ENCODE results near the gene BUB3.

GRCh38 chr10:123175389-123176387, 21.5 kb downstream of the BUB3 start:
- TF ChIP-seq MAX (IDR thresholded peaks at IDR 0.05): no peak
- TF ChIP-seq EP300 (IDR thresholded peaks at IDR 0.05): no peak
- TF ChIP-seq CTCF (IDR thresholded peaks at IDR 0.05): no peak
- TF ChIP-seq USF2 (IDR thresholded peaks at IDR 0.05): no peak
